Heart left ventricle (tissue), 16 donors: ENCODE measurements around the gene SNAP47. TPM values are rescaled to one million over a fixed set of nuclear protein-coding genes. Genes with fewer than 3 reads are reported as not detected.
A peak's percentile ranks its signal among the peaks of the same experiment; 100 is the strongest.

Experiments
- ATAC-seq, 4 donors: fragments of 200-7000 bp; cut with Tn5 transposase; one replicate each; pipeline ENCODE4 v1.9.1; 2020 to 2022; ENCODE audit warnings: moderate library complexity in 4 of 4, mild to moderate bottlenecking in 3 of 4, moderate number of reproducible peaks in 1 of 4
- DNase-seq, 5 donors: peaks; one replicate each; pipeline ENCODE4 v3.0.0-alpha.2; 2020
- H3K27ac ChIP-seq, 12 donors: fragments of 200-600 bp; sonication (generic) in 4 of 12; one replicate each; pipeline versions ENCODE4 v1.5.0 to v1.8.0; 2016 to 2022; ENCODE audit warnings: mild to moderate bottlenecking in 2 of 12
- H3K27me3 ChIP-seq, 9 donors: fragments of 200-600 bp; sonication (generic) in 2 of 9; one replicate each; pipeline versions ENCODE4 v1.5.1 to v1.8.0; 2016 to 2022; ENCODE audit warnings: mild to moderate bottlenecking in 3 of 9
- H3K36me3 ChIP-seq, 9 donors: fragments of 200-600 bp; sonication (generic) in 2 of 9; one replicate each; pipeline versions ENCODE4 v1.5.0 to v1.8.0; 2018 to 2022; ENCODE audit warnings: mild to moderate bottlenecking in 2 of 9
- H3K4me1 ChIP-seq, 12 donors: fragments of 200-600 bp; sonication (generic) in 4 of 12; one replicate each; pipeline versions ENCODE4 v1.5.0 to v1.8.0; 2016 to 2022; ENCODE audit warnings: mild to moderate bottlenecking in 3 of 12
- H3K4me3 ChIP-seq, 12 donors: fragments of 200-600 bp; sonication (generic) in 4 of 12; one replicate each; pipeline versions ENCODE4 v1.5.0 to v1.8.0; 2017 to 2022; ENCODE audit warnings: mild to moderate bottlenecking in 9 of 12, moderate library complexity in 4 of 12
- H3K9me3 ChIP-seq, 12 donors: fragments of 200-600 bp; sonication (generic) in 4 of 12; one replicate each; pipeline versions ENCODE4 v1.5.0 to v1.8.0; 2016 to 2022; ENCODE audit warnings: mild to moderate bottlenecking in 1 of 12
- CTCF ChIP-seq, 12 donors: fragments of 200-600 bp; sonication (generic) in 4 of 12; IDR thresholded peaks; one replicate each; pipeline versions ENCODE4 v1.5.0 to v1.8.0; 2018 to 2022; ENCODE audit warnings: antibody characterized with exemption in 12 of 12, mild to moderate bottlenecking in 5 of 12
- POLR2A ChIP-seq, 2 donors: fragments of 450-650 bp; IDR thresholded peaks; one replicate each; pipeline ENCODE4 v1.6.1; 2017; ENCODE audit warnings: antibody characterized with exemption in 2 of 2, mild to moderate bottlenecking in 2 of 2, moderate library complexity in 2 of 2
- WGBS, 4 donors: extraction: QIAGEN DNeasy Blood & Tissue Kit in 2 of 4; methylation state at CpG; one replicate each; pipeline versions ENCODE4 v1.1.5 to v1.1.7; 2013 to 2018; 5-methylcytosine and 5-hydroxymethylcytosine counted together
- intact Hi-C, 10 donors: fragments of 100-400 bp; cut with DNase I; formaldehyde crosslinking; loops; one replicate each; pipeline versions ENCODE4 v1.11.1 to v1.14.2; 2022
- polyA plus RNA-seq, 2 donors: library from polyadenylated mRNA; stranded (reverse); fragments of 200-250 nt; gene quantifications; one replicate each; pipeline ENCODE4 v1.2.3, GENCODE V29; 2013
- total RNA-seq, 9 donors: library from RNA; depleted of rRNA in 2 of 9; stranded (reverse); fragments of >200 nt in 2 of 9; fragmentation: NEBNext Ultra II Directional in 3 of 9; extraction: Animal tissue kit (Norgen Biotek cat#: 25700) in 3 of 9; gene quantifications; one replicate each; pipeline versions ENCODE4 v1.1.0 to v1.2.4, GENCODE V29; 2016 to 2023
- donor health status: ischemic (EF 13 %, LVEDD 7.1; RV severe dilation, severe dysfunction).
- donor health status: healthy with polysubstance abuse.
- donor health status: DM: no; HTN: yes; CAD: no.
- donor health status: DM: no; HTN: no; CAD: no.
- donor health status: ischemic (EF 25% LVEDD 6.9; RV normal size, moderate dysfunction).
- donor health status: ischemic (EF 25% LVEDD 5.7; RV mildly dilated, moderate dysfunction).
- donor health status: healthy.
- donor health status: DM: yes; HTN: yes; CAD: no.
- donor health status: ischemic (EF 35%, LVEDD 5.7; RV mildly dilated, moderate dysfunction).
- donor health status: nonischemic (EF 11% LVEDD 7.7; RV severe dilation, severe dysfunction).
- donor health status: DM: yes; HTN: yes; CAD: no.
- donor health status: PGD.
- donor health status: ischemic (EF 29% LVEDD 5.4; RV normal size, mild dysfunction).
- donor health status: nonischemic (EF 23%, LVEDD 6.1; RV moderate dilation, normal function).

Gene SNAP47
- total and polyA plus RNA-seq, 11 donors = 22.1 to 106 (median 36.7) TPM

- ATAC-seq (peak in 3 of 4 donors; percentile 0 to 57 (median 39)), DNase-seq (no peak)
- WGBS, 4 donors = 2 to 4% (median 2%) methylated on average over 21 to 31 of the region's 31 CpGs
- intact Hi-C loops = loop anchor here in 2 of 10 donors (5.0 to 10.0 kb wide), 2 partner anchors 52 to 171 kb away; partner anchors contain the start of gene ZNF678 (in 1 of the 2)
- Histone ChIP-seq H3K9me3 (no peaks in the 10 kb centered on the region), H3K4me3 (peak overlapping the region; percentile 73 to 99 (median 93)), H3K36me3 (peaks cover 0 to 29% (median 25%) of the 10 kb centered on the region in 9 donors), H3K27me3 (no peaks in the 10 kb centered on the region), H3K27ac (peak overlapping the region; percentile 66 to 95 (median 88)), H3K4me1 (peaks cover 0 to 40% (median 23%) of the 10 kb centered on the region in 12 donors)
- TF ChIP-seq POLR2A (IDR thresholded peaks at IDR 0.05) (no peak), CTCF (IDR thresholded peaks at IDR 0.05) (no peak)
Measured at GRCh38 chr1:227735539-227736285, 477 bp downstream of the SNAP47 start.

- H3K4me3 ChIP-seq = peak overlapping the region in 2 of 12 donors; percentile 96 to 99
- no peak for TF ChIP-seq CTCF (IDR thresholded peaks at IDR 0.05)
- TF ChIP-seq POLR2A (IDR thresholded peaks at IDR 0.05) = no peak
- ATAC-seq = no peak
- H3K27me3 ChIP-seq = no peaks in the 10 kb centered on the region
- peaks cover 0 to 45% (median 21%) of the 10 kb centered on the region in 12 donors for H3K4me1 ChIP-seq
- DNase-seq = no peak
- intact Hi-C loops = loop anchor here in 2 of 10 donors (5.0 to 10.0 kb wide), 2 partner anchors 50 to 172 kb away; partner anchors contain the start of gene ZNF678 (in 1 of the 2)
- H3K9me3 ChIP-seq = no peaks in the 10 kb centered on the region
- H3K36me3 ChIP-seq = peaks cover 0 to 26% (median 16%) of the 10 kb centered on the region in 9 donors
- 81 to 86% (median 82%) methylated on average over 11 of the region's 11 CpGs for WGBS, 4 donors
- H3K27ac ChIP-seq = no peak overlapping the region
Measured at GRCh38 chr1:227736814-227737432, 1.7 kb downstream of the SNAP47 start.

GRCh38 chr1:227738820-227739219 lies 3.6 kb downstream of the SNAP47 start:
- no peak overlapping the region for H3K4me3 ChIP-seq
- no peaks in the 10 kb centered on the region for H3K27me3 ChIP-seq
- 86 to 90% (median 87%) methylated on average over 6 to 9 of the region's 9 CpGs for WGBS, 4 donors
- H3K9me3 ChIP-seq = no peaks in the 10 kb centered on the region
- H3K4me1 ChIP-seq = peaks cover 0 to 48% (median 19%) of the 10 kb centered on the region in 12 donors
- no peak for DNase-seq
- intact Hi-C loops = loop anchor here in 2 of 10 donors (5.0 to 10.0 kb wide), 2 partner anchors 48 to 174 kb away; partner anchors contain the start of gene ZNF678 (in 1 of the 2)
- no peak overlapping the region for H3K27ac ChIP-seq
- no peak for ATAC-seq
- peaks cover 0 to 7% (median 0%) of the 10 kb centered on the region in 9 donors for H3K36me3 ChIP-seq
- TF ChIP-seq CTCF (IDR thresholded peaks at IDR 0.05) = no peak
- TF ChIP-seq POLR2A (IDR thresholded peaks at IDR 0.05) = no peak

GRCh38 chr1:227739636-227740035 lies 4.4 kb downstream of the SNAP47 start:
- 90 to 96% (median 95%) methylated on average over 5 to 7 of the region's 7 CpGs for WGBS, 4 donors
- intact Hi-C loops = loop anchor here in 3 of 10 donors (5.0 to 10.0 kb wide), 3 partner anchors 48 to 335 kb away; partner anchors contain the start of gene ZNF678 (in 1 of the 3)
- H3K4me1 ChIP-seq = peaks cover 0 to 47% (median 14%) of the 10 kb centered on the region in 12 donors

More at GRCh38 chr1:227739636-227740035, 4.4 kb downstream of the SNAP47 start:
- Histone ChIP-seq H3K9me3 (no peaks in the 10 kb centered on the region), H3K4me3 (no peak overlapping the region), H3K36me3 (peaks cover 0 to 6% (median 0%) of the 10 kb centered on the region in 9 donors), H3K27me3 (no peaks in the 10 kb centered on the region), H3K27ac (no peak overlapping the region)
- TF ChIP-seq CTCF (IDR thresholded peaks at IDR 0.05) (no peak), POLR2A (IDR thresholded peaks at IDR 0.05) (no peak)
- ATAC-seq (no peak), DNase-seq (no peak)
